Type B pancreatic cell (in vitro differentiated cells): ENCODE measurements around the gene RAD23A. TPM values are rescaled to one million over a fixed set of nuclear protein-coding genes. Genes with fewer than 3 reads are reported as not detected.
A peak's percentile ranks its signal among the peaks of the same experiment; 100 is the strongest.

ENCODE experiments used
- DNase-seq: peaks from one replicate; pipeline ENCODE4 v3.0.0; 2021; ENCODE audit warnings: mixed read lengths; ENCODE audit not compliant: unreplicated experiment; ENCODE audit errors: extremely low spot score
- H3K27ac Mint-ChIP-seq: 2 replicates; pipeline ENCODE4 v1.8.0; 2021; ENCODE audit warnings: mild to moderate bottlenecking, mixed read lengths
- H3K27me3 Mint-ChIP-seq: 2 replicates; pipeline ENCODE4 v1.8.0; 2021; ENCODE audit warnings: mixed read lengths
- H3K36me3 Mint-ChIP-seq: 2 replicates; pipeline ENCODE4 v1.8.0; 2021; ENCODE audit warnings: mixed read lengths
- H3K4me1 Mint-ChIP-seq: one replicate; pipeline ENCODE4 v1.8.0; 2021; ENCODE audit warnings: mixed read lengths; ENCODE audit not compliant: unreplicated experiment
- H3K4me3 Mint-ChIP-seq: 2 replicates; pipeline ENCODE4 v1.8.0; 2021; ENCODE audit warnings: mild to moderate bottlenecking, mixed read lengths
- H3K9me3 Mint-ChIP-seq: 2 replicates; pipeline ENCODE4 v1.8.0; 2021; ENCODE audit warnings: mixed read lengths
- CTCF ChIP-seq: fragments of 200-600 bp; sonication (generic); conservative IDR thresholded peaks from 2 replicates; pipeline ENCODE4 v1.5.0; 2021; ENCODE audit warnings: antibody characterized with exemption, mild to moderate bottlenecking
- total RNA-seq: library from RNA; stranded (reverse); gene quantifications from 2 replicates; pipeline ENCODE4 v1.2.1, GENCODE V29; 2021; ENCODE audit warnings: low replicate concordance

The RAD23A gene
- total RNA-seq, 1 donor from 2014 or later: 77.1 TPM

- no peak for DNase-seq
- Mint-ChIP-seq H3K27me3 (peaks cover 3% of the 10 kb centered on the region), H3K4me1 (peaks cover 34% of the 10 kb centered on the region), H3K4me3 (peak overlapping the region; percentile 99), H3K36me3 (peaks cover 45% of the 10 kb centered on the region), H3K9me3 (no peaks in the 10 kb centered on the region), H3K27ac (peak overlapping the region; percentile 98)
- TF ChIP-seq CTCF: no peak
Observed at GRCh38 chr19:12940897-12941296, 4.8 kb upstream of the RAD23A start.

DNA sequence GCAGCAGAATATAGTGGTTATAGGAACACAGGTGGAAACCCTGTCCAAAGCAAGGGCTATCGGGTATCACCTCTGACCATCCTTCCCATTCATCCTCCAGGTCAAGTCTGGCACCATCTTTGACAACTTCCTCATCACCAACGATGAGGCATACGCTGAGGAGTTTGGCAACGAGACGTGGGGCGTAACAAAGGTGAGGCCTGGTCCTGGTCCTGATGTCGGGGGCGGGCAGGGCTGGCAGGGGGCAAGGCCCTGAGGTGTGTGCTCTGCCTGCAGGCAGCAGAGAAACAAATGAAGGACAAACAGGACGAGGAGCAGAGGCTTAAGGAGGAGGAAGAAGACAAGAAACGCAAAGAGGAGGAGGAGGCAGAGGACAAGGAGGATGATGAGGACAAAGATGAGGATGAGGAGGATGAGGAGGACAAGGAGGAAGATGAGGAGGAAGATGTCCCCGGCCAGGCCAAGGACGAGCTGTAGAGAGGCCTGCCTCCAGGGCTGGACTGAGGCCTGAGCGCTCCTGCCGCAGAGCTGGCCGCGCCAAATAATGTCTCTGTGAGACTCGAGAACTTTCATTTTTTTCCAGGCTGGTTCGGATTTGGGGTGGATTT, 2.1 kb upstream of the RAD23A start:
- peaks cover 36% of the 10 kb centered on the region for H3K4me1 Mint-ChIP-seq
- peaks cover 47% of the 10 kb centered on the region for H3K36me3 Mint-ChIP-seq
- peak overlapping the region; percentile 62 for H3K4me3 Mint-ChIP-seq
- H3K27ac Mint-ChIP-seq: peak overlapping the region; percentile 89
- H3K27me3 Mint-ChIP-seq: no peaks in the 10 kb centered on the region
- no peak for TF ChIP-seq CTCF
- no peaks in the 10 kb centered on the region for H3K9me3 Mint-ChIP-seq
- no peak for DNase-seq

GRCh38 chr19:12944104-12944674, 1.5 kb upstream of the RAD23A start:
- Mint-ChIP-seq H3K9me3 (no peaks in the 10 kb centered on the region), H3K27ac (peak overlapping the region; percentile 98), H3K27me3 (no peaks in the 10 kb centered on the region), H3K4me3 (peak overlapping the region; percentile 93), H3K4me1 (peaks cover 36% of the 10 kb centered on the region), H3K36me3 (peaks cover 42% of the 10 kb centered on the region)
- no peak for TF ChIP-seq CTCF
- DNase-seq: no peak

GRCh38 chr19:12946092-12946721, 545 bp downstream of the RAD23A start:
- H3K4me1 Mint-ChIP-seq: peaks cover 19% of the 10 kb centered on the region
- DNase-seq: peak; percentile 84
- peak overlapping the region; percentile 96 for H3K4me3 Mint-ChIP-seq
- no peak for TF ChIP-seq CTCF
- H3K27ac Mint-ChIP-seq: peak overlapping the region; percentile 98
- peaks cover 30% of the 10 kb centered on the region for H3K36me3 Mint-ChIP-seq
- no peaks in the 10 kb centered on the region for H3K27me3 Mint-ChIP-seq
- H3K9me3 Mint-ChIP-seq: no peaks in the 10 kb centered on the region

GRCh38 chr19:12946731-12947496, 1.3 kb downstream of the RAD23A start:
- Mint-ChIP-seq H3K4me1 (peaks cover 19% of the 10 kb centered on the region), H3K27ac (peak overlapping the region; percentile 96), H3K4me3 (peak overlapping the region; percentile 96), H3K36me3 (peaks cover 30% of the 10 kb centered on the region), H3K9me3 (no peaks in the 10 kb centered on the region), H3K27me3 (no peaks in the 10 kb centered on the region)
- no peak for TF ChIP-seq CTCF
- DNase-seq: no peak
